DOHH2 (cell line): ENCODE measurements around the gene C10orf143.

Source experiments
- H3F3A ChIP-seq: fragments of 200-600 bp; sonication (generic), shearing (Covaris generic); 2 replicates; pipeline ENCODE4 v1.6.0; 2016; ENCODE audit warnings: antibody characterized with exemption, mild to moderate bottlenecking; ENCODE audit not compliant: control insufficient read depth, insufficient read depth
- H3K27ac ChIP-seq: fragments of 200-600 bp; sonication (generic); 2 replicates; pipeline ENCODE4 v1.5.1; 2014; ENCODE audit warnings: low read depth, mild to moderate bottlenecking, low read length, moderate library complexity
- H3K27me3 ChIP-seq: fragments of 200-600 bp; sonication (generic); 2 replicates; pipeline ENCODE4 v1.6.1; 2014; ENCODE audit warnings: mild to moderate bottlenecking, low read length, mixed read lengths; ENCODE audit not compliant: control insufficient read depth
- H3K36me3 ChIP-seq: fragments of 200-600 bp; sonication (generic); 2 replicates; pipeline ENCODE4 v1.6.1; 2014; ENCODE audit warnings: mild to moderate bottlenecking, low read length, moderate library complexity, mixed read lengths; ENCODE audit not compliant: control insufficient read depth
- H3K4me1 ChIP-seq: fragments of 200-600 bp; sonication (generic); 2 replicates; pipeline ENCODE4 v1.6.1; 2014; ENCODE audit warnings: mild to moderate bottlenecking, low read length, mixed read lengths; ENCODE audit not compliant: control insufficient read depth
- H3K4me2 ChIP-seq: fragments of 200-600 bp; sonication (generic); 2 replicates; pipeline ENCODE4 v1.6.0; 2014; ENCODE audit warnings: mild to moderate bottlenecking, low read length, moderate library complexity
- H3K4me3 ChIP-seq: fragments of 200-600 bp; sonication (generic); 2 replicates; pipeline ENCODE4 v1.5.1; 2014; ENCODE audit warnings: mild to moderate bottlenecking, low read length, mixed read lengths
- H3K79me2 ChIP-seq: fragments of 200-600 bp; sonication (generic); 2 replicates; pipeline ENCODE4 v1.6.1; 2014; ENCODE audit warnings: mild to moderate bottlenecking, low read length, mixed read lengths; ENCODE audit not compliant: control insufficient read depth
- H3K9me2 ChIP-seq: fragments of 200-600 bp; sonication (generic); replicated peaks from 2 replicates; pipeline ENCODE4 v1.6.1; 2014; ENCODE audit warnings: mild to moderate bottlenecking, low read length, mixed read lengths; ENCODE audit not compliant: control insufficient read depth
- H3K9me3 ChIP-seq: fragments of 200-600 bp; sonication (generic); 2 replicates; pipeline ENCODE4 v1.6.1; 2014; ENCODE audit warnings: antibody characterized with exemption, low read length, mixed read lengths; ENCODE audit not compliant: control insufficient read depth, insufficient read depth
- H4K20me1 ChIP-seq: fragments of 200-600 bp; sonication (generic); 2 replicates; pipeline ENCODE4 v1.6.0; 2014; ENCODE audit warnings: low read depth, mild to moderate bottlenecking, antibody characterized with exemption, low read length, moderate library complexity; ENCODE audit not compliant: control insufficient read depth, insufficient read depth
- CTCF ChIP-seq: fragments of 200-600 bp; sonication (generic); IDR thresholded peaks from one replicate; pipeline ENCODE4 v1.5.1; 2014; ENCODE audit warnings: antibody characterized with exemption, mild to moderate bottlenecking, low read depth, low read length; ENCODE audit not compliant: poor library complexity, severe bottlenecking
- EZH2phosphoT487 ChIP-seq: fragments of 200-600 bp; sonication (generic); IDR thresholded peaks from 2 replicates; pipeline ENCODE4 v1.6.1; 2017; ENCODE audit warnings: borderline replicate concordance, mild to moderate bottlenecking, antibody characterized with exemption, low read length, moderate library complexity, mixed read lengths

Gene C10orf143

GRCh38 chr10:130046591-130046990 is 64.0 kb downstream of the C10orf143 start:
- H3K4me1 ChIP-seq = no peaks in the 10 kb centered on the region

DNA sequence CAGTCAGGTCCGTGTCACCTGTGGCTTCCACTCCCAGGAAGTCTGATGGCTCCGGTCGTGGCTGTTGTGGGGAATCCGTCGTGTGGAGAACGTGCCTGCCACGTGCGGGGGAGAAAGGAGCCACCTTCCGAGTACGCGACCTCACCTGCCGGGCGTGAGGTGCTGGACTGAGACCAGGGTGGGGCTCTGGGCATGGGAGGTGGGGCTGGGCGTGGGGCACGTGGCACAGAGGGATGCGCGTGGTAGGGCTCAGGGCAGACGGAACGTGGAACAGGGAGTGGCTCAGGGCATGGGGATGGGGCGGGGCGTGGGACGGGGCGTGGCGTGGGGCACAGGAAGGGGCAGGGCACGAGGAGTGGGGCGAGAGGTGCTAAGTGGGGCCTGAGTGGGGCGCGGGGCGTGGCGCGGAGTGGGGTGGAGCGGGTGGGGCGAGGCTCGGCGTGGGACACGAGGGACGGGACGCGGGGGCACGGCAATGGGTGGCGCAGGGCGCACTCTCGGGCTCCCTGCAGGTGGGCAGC is 64.8 kb downstream of the C10orf143 start:
- Histone ChIP-seq H3K4me3 (no peak overlapping the region), H4K20me1 (no peaks in the 10 kb centered on the region), H3K79me2 (no peaks in the 10 kb centered on the region), H3K27ac (no peak overlapping the region), H3K4me1 (no peaks in the 10 kb centered on the region), H3K9me2 (no peaks in the 10 kb centered on the region), H3K9me3 (no peaks in the 10 kb centered on the region), H3F3A (no peaks in the 10 kb centered on the region), H3K4me2 (no peak overlapping the region), H3K36me3 (no peaks in the 10 kb centered on the region), H3K27me3 (no peaks in the 10 kb centered on the region)
- TF ChIP-seq CTCF (no peak), EZH2phosphoT487 (no peak)

More at GRCh38 chr10:130046591-130046990, 64.0 kb downstream of the C10orf143 start:
- TF ChIP-seq CTCF = no peak
- TF ChIP-seq EZH2phosphoT487 = no peak
- Histone ChIP-seq H3K4me3 (no peak overlapping the region), H3K4me2 (no peak overlapping the region), H3K79me2 (no peaks in the 10 kb centered on the region), H3K27ac (no peak overlapping the region), H4K20me1 (no peaks in the 10 kb centered on the region), H3K36me3 (no peaks in the 10 kb centered on the region), H3K9me2 (no peaks in the 10 kb centered on the region), H3F3A (no peaks in the 10 kb centered on the region), H3K9me3 (no peaks in the 10 kb centered on the region), H3K27me3 (no peaks in the 10 kb centered on the region)

GRCh38 chr10:130045091-130045652 is 65.5 kb downstream of the C10orf143 start:
- H3K9me3 ChIP-seq = no peaks in the 10 kb centered on the region
- no peaks in the 10 kb centered on the region for H3K36me3 ChIP-seq
- no peak overlapping the region for H3K4me3 ChIP-seq
- H3K4me2 ChIP-seq = no peak overlapping the region
- H3K79me2 ChIP-seq = no peaks in the 10 kb centered on the region
- H4K20me1 ChIP-seq = no peaks in the 10 kb centered on the region
- H3K27me3 ChIP-seq = no peaks in the 10 kb centered on the region
- no peaks in the 10 kb centered on the region for H3K4me1 ChIP-seq
- TF ChIP-seq CTCF (peak; percentile 45), EZH2phosphoT487 (no peak)
- no peak overlapping the region for H3K27ac ChIP-seq
- no peaks in the 10 kb centered on the region for H3F3A ChIP-seq
- H3K9me2 ChIP-seq = no peaks in the 10 kb centered on the region
